Spinal cord (tissue), 10 donors: Measurements from ENCODE around the gene ADAMTSL1. TPM values are rescaled to one million over a fixed set of nuclear protein-coding genes. Genes with fewer than 3 reads are reported as not detected.

ENCODE experiments used
- DNase-seq, 6 donors: peaks; one replicate each; pipeline versions ENCODE4 v3.0.0 to v3.0.0-alpha.2; 2013 to 2015; ENCODE audit warnings: low spot score in 6 of 6, low read depth in 4 of 6
- H3K27ac ChIP-seq: one replicate; pipeline ENCODE4 v1.5.1; 2013; ENCODE audit warnings: low read depth, low read length, control low read depth
- H3K27me3 ChIP-seq: one replicate; pipeline ENCODE4 v1.6.1; 2013; ENCODE audit warnings: low read length; ENCODE audit not compliant: control insufficient read depth, insufficient read depth
- H3K36me3 ChIP-seq: one replicate; pipeline ENCODE4 v1.6.1; 2013; ENCODE audit warnings: low read length; ENCODE audit not compliant: control insufficient read depth, insufficient read depth
- H3K4me1 ChIP-seq: one replicate; pipeline ENCODE4 v1.6.1; 2013; ENCODE audit warnings: low read length; ENCODE audit not compliant: control insufficient read depth, insufficient read depth
- H3K4me3 ChIP-seq: one replicate; pipeline ENCODE4 v1.5.1; 2013; ENCODE audit warnings: low read depth, low read length, control low read depth
- H3K9me3 ChIP-seq: one replicate; pipeline ENCODE4 v1.6.1; 2013; ENCODE audit warnings: low read length; ENCODE audit not compliant: control insufficient read depth, insufficient read depth
- WGBS: methylation state at CpG from one replicate; pipeline ENCODE4 v1.1.5; 2013; ENCODE audit warnings: missing lambda C conversion rate; ENCODE audit not compliant: insufficient coverage; 5-methylcytosine and 5-hydroxymethylcytosine counted together
- polyA plus RNA-seq, 2 donors: library from polyadenylated mRNA; unstranded; fragments of 120-200 nt; gene quantifications; one replicate each; pipeline ENCODE4 v1.2.1, GENCODE V29; 2013; ENCODE audit not compliant: insufficient read length in 2 of 2
- total RNA-seq, 2 donors: library from RNA; depleted of rRNA in 1 of 2; stranded (reverse); fragments of 120-200 nt in 1 of 2; fragments of >200 nt in 1 of 2; gene quantifications; one replicate each; pipeline versions ENCODE4 v1.2.3 to v1.2.4, GENCODE V29; 2013 to 2014
- donor health status: healthy.

ADAMTSL1 gene
- total and polyA plus RNA-seq, 4 donors, result 21.7 to 35.3 (median 28.4) TPM

DNA sequence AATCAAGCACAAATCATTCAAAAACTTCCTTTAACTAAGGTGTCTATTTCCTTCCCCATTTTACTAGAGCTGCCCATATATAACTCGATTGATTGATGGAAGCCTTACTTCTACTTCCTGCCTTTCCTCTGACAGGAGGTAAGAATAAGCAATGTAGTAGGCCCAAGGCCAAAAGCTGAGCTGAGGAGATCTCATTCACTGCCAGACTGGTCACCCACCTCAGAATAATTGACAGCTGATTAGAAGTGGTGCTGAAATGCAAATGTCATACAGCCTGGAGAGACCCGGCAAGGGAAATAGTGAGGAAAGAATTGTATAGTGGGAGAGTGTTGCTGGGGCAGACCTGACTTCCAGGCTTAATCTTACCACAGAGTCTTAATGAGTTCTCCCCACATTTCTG is 319.2 kb downstream of the ADAMTSL1 start:
- no peaks in the 10 kb centered on the region for H3K27me3 ChIP-seq
- no peak for DNase-seq
- no peak overlapping the region for H3K27ac ChIP-seq
- H3K36me3 ChIP-seq, result no peaks in the 10 kb centered on the region
- H3K4me3 ChIP-seq, result no peak overlapping the region
- peaks cover 10% of the 10 kb centered on the region for H3K4me1 ChIP-seq
- H3K9me3 ChIP-seq, result no peaks in the 10 kb centered on the region
- WGBS, result no CpG with 5 or more reads among the region's 2 CpGs

DNA sequence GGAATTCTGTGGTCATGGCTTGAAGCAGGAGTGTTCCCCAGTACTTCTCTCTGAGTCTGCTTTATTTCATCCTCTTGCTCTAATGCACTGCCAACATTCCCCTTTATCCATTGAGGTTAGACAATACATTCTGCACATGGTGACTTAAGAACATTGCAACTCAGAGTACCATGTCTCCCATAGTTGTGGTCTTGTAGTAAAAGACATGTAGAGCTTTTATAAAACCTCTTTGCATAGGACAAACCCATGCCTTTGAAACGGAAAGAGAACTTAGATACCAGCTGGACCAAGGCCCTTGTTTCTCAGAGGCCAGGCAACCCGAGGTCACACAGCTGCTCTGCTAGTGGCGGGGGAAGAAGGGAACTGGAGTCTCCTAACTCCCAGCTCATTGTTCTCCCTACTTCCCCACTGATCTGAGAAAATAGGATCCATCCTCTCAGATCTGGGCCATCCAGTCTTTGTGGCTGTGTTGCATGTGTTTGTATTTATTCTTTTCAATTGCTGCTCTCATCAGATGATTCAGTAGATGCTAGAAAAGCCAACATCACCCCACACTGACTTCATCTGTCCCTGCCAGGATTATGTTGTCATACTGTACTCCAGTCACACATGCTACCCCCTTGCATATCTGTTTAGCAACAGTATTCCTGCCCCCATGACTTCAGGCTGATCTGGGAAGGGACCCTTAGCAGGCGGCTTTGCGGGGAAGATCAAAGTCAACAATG is 322.2 kb downstream of the ADAMTSL1 start:
- peaks cover 10% of the 10 kb centered on the region for H3K4me1 ChIP-seq
- no peaks in the 10 kb centered on the region for H3K9me3 ChIP-seq
- no peaks in the 10 kb centered on the region for H3K27me3 ChIP-seq
- H3K27ac ChIP-seq, result no peak overlapping the region
- peak in 1 of 6 donors; percentile 28 for DNase-seq
- no peaks in the 10 kb centered on the region for H3K36me3 ChIP-seq
- 29% methylated on average over 1 of the region's 5 CpGs for WGBS
- H3K4me3 ChIP-seq, result no peak overlapping the region

DNA sequence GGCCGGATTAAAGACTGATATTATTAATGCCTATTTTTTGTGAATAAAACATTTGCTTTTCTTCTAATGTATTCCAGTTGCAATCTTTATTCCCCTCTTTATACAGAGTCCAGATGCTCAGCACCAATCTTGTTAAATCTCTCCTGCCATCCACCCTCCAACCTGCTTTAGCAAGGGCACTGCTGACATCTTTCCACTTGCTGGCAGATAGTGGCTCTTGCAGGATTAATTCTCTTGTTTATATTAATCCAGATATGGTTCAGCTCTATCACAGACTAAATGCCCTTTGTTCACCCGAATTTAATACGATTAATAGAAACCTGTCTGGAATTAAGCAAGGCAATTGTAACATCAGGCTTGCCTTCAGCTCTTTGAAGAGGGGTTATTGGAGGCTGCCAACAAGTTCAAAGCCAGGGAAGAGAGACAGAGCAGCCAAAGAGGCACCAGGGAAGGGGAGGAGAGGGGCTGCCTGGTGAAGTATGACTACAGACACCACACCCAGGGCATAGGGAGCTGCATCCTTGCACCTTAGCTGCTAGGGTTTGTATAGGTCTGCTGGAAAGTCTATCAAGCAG is 322.8 kb downstream of the ADAMTSL1 start:
- peak in 1 of 6 donors; percentile 8 for DNase-seq
- H3K9me3 ChIP-seq, result no peaks in the 10 kb centered on the region
- no peak overlapping the region for H3K27ac ChIP-seq
- WGBS, result no CpG with 5 or more reads among the region's 3 CpGs
- H3K4me1 ChIP-seq, result peaks cover 10% of the 10 kb centered on the region
- no peaks in the 10 kb centered on the region for H3K36me3 ChIP-seq
- no peaks in the 10 kb centered on the region for H3K27me3 ChIP-seq
- H3K4me3 ChIP-seq, result no peak overlapping the region

- Histone ChIP-seq H3K36me3 (no peaks in the 10 kb centered on the region), H3K9me3 (no peaks in the 10 kb centered on the region), H3K4me1 (peaks cover 10% of the 10 kb centered on the region), H3K27me3 (no peaks in the 10 kb centered on the region), H3K4me3 (no peak overlapping the region), H3K27ac (no peak overlapping the region)
- no peak for DNase-seq
- WGBS, result 40% methylated on average over 1 of the region's 1 CpG
Observed at GRCh38 chr9:18798106-18798505, 324.2 kb downstream of the ADAMTSL1 start.

- peak in 2 of 6 donors; percentile 43 to 63 for DNase-seq
Observed at GRCh38 chr9:18798508-18799290, 324.7 kb downstream of the ADAMTSL1 start.

DNA sequence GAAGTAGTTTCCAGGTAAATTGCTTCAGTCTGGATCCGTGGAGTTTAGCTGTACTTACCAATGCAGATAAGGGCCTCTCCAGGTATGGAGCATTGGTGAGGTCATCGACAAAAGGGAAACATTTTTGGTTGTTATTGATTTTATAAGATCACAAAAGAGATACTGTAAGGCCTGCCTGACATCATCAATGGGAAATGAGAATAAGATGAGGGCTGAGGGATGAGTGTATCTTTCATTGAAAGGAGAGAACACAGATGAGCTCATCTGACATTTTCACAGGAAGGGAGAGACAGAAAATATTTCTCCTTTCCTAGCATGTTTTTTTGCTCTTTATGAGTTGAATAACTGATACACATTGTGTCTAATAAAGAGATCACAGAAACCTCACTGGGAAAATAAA is 325.5 kb downstream of the ADAMTSL1 start:
- Histone ChIP-seq H3K27me3 (no peaks in the 10 kb centered on the region), H3K27ac (no peak overlapping the region), H3K4me3 (no peak overlapping the region), H3K4me1 (peaks cover 10% of the 10 kb centered on the region), H3K9me3 (no peaks in the 10 kb centered on the region), H3K36me3 (no peaks in the 10 kb centered on the region)
- DNase-seq, result peak in 1 of 6 donors; percentile 8
- 83% methylated on average over 2 of the region's 2 CpGs for WGBS

More at GRCh38 chr9:18798508-18799290, 324.7 kb downstream of the ADAMTSL1 start:
- Histone ChIP-seq H3K27ac (no peak overlapping the region), H3K4me1 (peaks cover 10% of the 10 kb centered on the region), H3K36me3 (no peaks in the 10 kb centered on the region), H3K27me3 (no peaks in the 10 kb centered on the region), H3K9me3 (no peaks in the 10 kb centered on the region), H3K4me3 (no peak overlapping the region)
- 31% methylated on average over 5 of the region's 5 CpGs for WGBS

DNA sequence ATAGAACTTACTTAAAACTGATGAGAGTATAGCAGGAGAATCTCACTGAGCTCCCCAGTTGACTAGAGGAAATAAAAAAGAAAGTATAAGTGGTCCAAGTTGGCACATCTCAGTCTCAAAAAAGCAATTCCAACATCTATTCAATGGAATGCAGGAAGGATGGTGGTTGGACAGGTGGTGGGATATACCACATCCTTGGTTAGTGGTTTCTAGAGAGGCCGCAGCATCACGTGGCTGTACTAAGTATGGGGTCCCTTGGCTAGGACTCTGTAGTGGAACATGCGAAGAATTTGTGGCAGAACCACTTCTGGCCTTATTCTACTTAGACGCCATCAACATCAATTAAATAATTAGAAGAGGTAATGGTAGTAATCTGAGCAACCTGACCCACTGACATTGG is 326.6 kb downstream of the ADAMTSL1 start:
- DNase-seq, result no peak
- Histone ChIP-seq H3K27ac (no peak overlapping the region), H3K4me3 (no peak overlapping the region), H3K36me3 (no peaks in the 10 kb centered on the region), H3K4me1 (peaks cover 10% of the 10 kb centered on the region), H3K27me3 (no peaks in the 10 kb centered on the region), H3K9me3 (no peaks in the 10 kb centered on the region)
- no CpG with 5 or more reads among the region's 4 CpGs for WGBS

DNA sequence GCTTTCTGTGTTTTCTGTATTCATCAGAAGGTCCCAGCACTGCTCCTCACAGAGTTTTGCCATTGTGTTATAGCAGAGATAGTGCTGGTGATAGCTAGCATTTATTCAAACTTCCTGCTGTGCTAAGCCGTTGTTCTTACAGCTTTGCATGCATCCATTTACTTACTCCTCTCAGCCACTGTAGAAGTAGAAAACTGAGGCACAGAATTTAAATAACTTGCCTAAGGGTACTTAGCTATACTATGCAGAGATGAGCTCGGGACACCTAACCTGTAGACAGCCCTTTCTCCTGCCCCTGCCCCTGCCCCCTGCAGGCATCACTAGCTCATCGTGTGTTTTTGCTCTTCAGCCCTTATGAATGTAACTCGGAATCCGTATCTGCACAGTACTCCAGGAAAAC is 331.4 kb downstream of the ADAMTSL1 start:
- no peak overlapping the region for H3K4me3 ChIP-seq
- WGBS, result 88% methylated on average over 4 of the region's 5 CpGs
- no peak overlapping the region for H3K27ac ChIP-seq
- no peaks in the 10 kb centered on the region for H3K9me3 ChIP-seq
- H3K4me1 ChIP-seq, result no peaks in the 10 kb centered on the region
- H3K27me3 ChIP-seq, result no peaks in the 10 kb centered on the region
- no peak for DNase-seq
- H3K36me3 ChIP-seq, result no peaks in the 10 kb centered on the region

- no peak overlapping the region for H3K4me3 ChIP-seq
- WGBS, result 68% methylated on average over 4 of the region's 6 CpGs
- peak in 1 of 6 donors; percentile 66 for DNase-seq
- H3K27me3 ChIP-seq, result no peaks in the 10 kb centered on the region
- no peaks in the 10 kb centered on the region for H3K9me3 ChIP-seq
- no peak overlapping the region for H3K27ac ChIP-seq
- H3K36me3 ChIP-seq, result no peaks in the 10 kb centered on the region
- H3K4me1 ChIP-seq, result no peaks in the 10 kb centered on the region
Observed at GRCh38 chr9:18806232-18807080, 332.5 kb downstream of the ADAMTSL1 start.
